ENCODE data around the gene EPG5.

EPG5 gene

GRCh38 chr18:45901654-45902210, 65.4 kb downstream of the EPG5 start:
- DNase-seq (ENCODE audit: low read depth in 2 of 2), result no peak
- no peak for TF ChIP-seq CTCF (IDR thresholded peaks at IDR 0.05; ENCODE audit: low read depth, low read length)

GRCh38 chr18:45900623-45901022, 66.5 kb downstream of the EPG5 start:
- H3K4me3 ChIP-seq (replicated peaks in 1 of 2; ENCODE audit: low read depth in 2 of 2, low read length in 2 of 2), result no peak overlapping the region
- no peak for DNase-seq (ENCODE audit: low read depth in 2 of 2)
- no peak for TF ChIP-seq CTCF (IDR thresholded peaks at IDR 0.05; ENCODE audit: low read depth, low read length)

More at GRCh38 chr18:45901654-45902210, 65.4 kb downstream of the EPG5 start:
- no peak overlapping the region for H3K4me3 ChIP-seq (replicated peaks in 1 of 2; ENCODE audit: low read depth in 2 of 2, low read length in 2 of 2)

- H3K4me3 ChIP-seq (replicated peaks in 1 of 2; ENCODE audit: low read depth in 2 of 2, low read length in 2 of 2), result no peak overlapping the region
- no peak for TF ChIP-seq CTCF (IDR thresholded peaks at IDR 0.05; ENCODE audit: low read depth, low read length)
- DNase-seq (ENCODE audit: low read depth in 2 of 2), result no peak
These were observed 70.1 kb downstream of the EPG5 start for GRCh38 chr18:45896991-45897390.

- TF ChIP-seq CTCF (IDR thresholded peaks at IDR 0.05; ENCODE audit: low read depth, low read length), result no peak
- no peak overlapping the region for H3K4me3 ChIP-seq (replicated peaks in 1 of 2; ENCODE audit: low read depth in 2 of 2, low read length in 2 of 2)
- no peak for DNase-seq (ENCODE audit: low read depth in 2 of 2)
These were observed 70.7 kb downstream of the EPG5 start for GRCh38 chr18:45896452-45896851.

GRCh38 chr18:45895339-45895738, 71.8 kb downstream of the EPG5 start:
- H3K4me3 ChIP-seq (replicated peaks in 1 of 2; ENCODE audit: low read depth in 2 of 2, low read length in 2 of 2), result no peak overlapping the region
- no peak for TF ChIP-seq CTCF (IDR thresholded peaks at IDR 0.05; ENCODE audit: low read depth, low read length)
- no peak for DNase-seq (ENCODE audit: low read depth in 2 of 2)

- no peak overlapping the region for H3K4me3 ChIP-seq (replicated peaks in 1 of 2; ENCODE audit: low read depth in 2 of 2, low read length in 2 of 2)
- DNase-seq (ENCODE audit: low read depth in 2 of 2), result no peak
- no peak for TF ChIP-seq CTCF (IDR thresholded peaks at IDR 0.05; ENCODE audit: low read depth, low read length)
These were observed 72.3 kb downstream of the EPG5 start for GRCh38 chr18:45894818-45895217.

GRCh38 chr18:45891806-45892205, 75.3 kb downstream of the EPG5 start:
- H3K4me3 ChIP-seq (replicated peaks in 1 of 2; ENCODE audit: low read depth in 2 of 2, low read length in 2 of 2), result no peak overlapping the region
- no peak for DNase-seq (ENCODE audit: low read depth in 2 of 2)
- TF ChIP-seq CTCF (IDR thresholded peaks at IDR 0.05; ENCODE audit: low read depth, low read length), result no peak
